HG03280 (cell line): ENCODE results near the gene PIGS.
"Not testable (repeated sequence)": the region's sequence is repeated elsewhere in the genome, so short reads cannot be mapped to it uniquely, and the experiment has no call there.

ENCODE experiments used
- ATAC-seq: cut with Tn5 transposase; IDR thresholded peaks from one replicate; pipeline ENCODE4 v1.9.1; 2021; ENCODE audit warnings: mild to moderate bottlenecking, moderate library complexity; ENCODE audit not compliant: unreplicated experiment

PIGS gene

DNA sequence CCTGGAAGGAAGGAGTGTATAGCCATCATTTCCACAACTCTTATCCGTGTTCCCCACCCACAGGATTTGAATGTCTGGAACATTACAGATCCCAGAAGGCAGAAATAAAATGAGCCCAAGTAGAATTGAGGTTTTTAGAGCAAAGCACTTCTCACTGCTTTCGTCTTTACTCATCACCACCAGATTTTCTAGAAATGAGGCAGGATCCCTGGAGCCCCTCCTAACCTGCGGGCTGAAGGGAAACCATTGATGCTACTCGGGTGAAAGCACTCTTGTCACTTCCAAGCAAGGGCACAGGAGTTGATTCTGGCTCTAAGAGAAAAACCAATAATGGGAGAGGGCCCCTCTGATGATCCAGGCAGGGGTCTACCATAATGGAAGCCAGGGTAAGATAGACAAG, 8.2 kb upstream of the PIGS start:
- no peak for ATAC-seq

DNA sequence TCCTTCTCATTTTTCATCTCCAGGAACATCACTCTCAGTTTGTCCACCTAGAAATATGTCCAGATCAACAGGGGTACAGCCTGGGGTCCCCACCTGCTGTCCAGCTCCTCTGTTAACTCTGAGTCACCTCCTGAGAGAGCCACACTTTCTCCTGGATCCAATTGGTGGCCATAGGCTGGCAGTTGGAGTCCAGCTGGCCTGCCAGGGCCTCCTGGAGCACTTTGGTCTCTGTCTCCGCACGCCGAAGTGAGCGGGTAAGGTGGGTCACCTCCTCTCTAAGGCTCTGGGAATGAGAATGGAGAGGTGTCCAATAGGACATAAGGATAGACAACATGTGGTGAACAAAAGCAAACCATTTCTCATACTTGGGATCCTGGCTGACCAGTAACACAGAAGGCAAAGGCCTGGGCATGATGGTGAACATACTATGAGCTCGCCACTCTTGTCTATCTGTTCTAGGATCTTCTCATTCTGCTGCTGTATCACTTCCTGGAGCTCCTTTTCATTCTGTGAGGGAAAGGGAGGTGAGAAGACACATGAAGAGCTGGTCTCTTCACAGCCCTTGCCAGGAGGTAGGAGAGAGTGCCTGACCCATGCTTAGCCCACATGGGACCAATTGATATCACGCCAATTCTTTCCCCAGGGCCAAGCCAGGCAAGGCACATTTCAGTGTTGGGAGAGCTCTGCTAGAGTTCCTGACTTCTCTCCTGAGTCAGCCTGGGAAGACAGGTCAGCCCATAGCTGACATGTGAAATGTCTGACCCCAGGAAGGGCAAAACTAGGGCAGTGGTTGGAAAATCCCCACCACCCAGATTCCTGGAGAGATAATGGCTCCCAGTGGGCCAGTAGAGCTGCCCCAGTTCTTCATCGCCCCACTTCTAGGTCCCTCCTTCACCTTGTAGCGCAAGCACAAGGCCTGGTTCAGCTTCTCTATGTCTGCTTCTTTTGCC, 7.2 kb upstream of the PIGS start:
- no peak for ATAC-seq

- ATAC-seq, result no peak
These were observed 6.1 kb upstream of the PIGS start for GRCh38 chr17:28577466-28577824.

- peak; percentile 86 for ATAC-seq
These were observed 5.6 kb upstream of the PIGS start, which contains the start of gene ALDOC for GRCh38 chr17:28576758-28577465. TSS of gene ALDOC (minus strand) at chr17:28576895. CDS start at chr17:28575532, 1,363 bp downstream.

GRCh38 chr17:28576016-28576415, 4.7 kb upstream of the PIGS start:
- ATAC-seq, result not testable (repeated sequence)

DNA sequence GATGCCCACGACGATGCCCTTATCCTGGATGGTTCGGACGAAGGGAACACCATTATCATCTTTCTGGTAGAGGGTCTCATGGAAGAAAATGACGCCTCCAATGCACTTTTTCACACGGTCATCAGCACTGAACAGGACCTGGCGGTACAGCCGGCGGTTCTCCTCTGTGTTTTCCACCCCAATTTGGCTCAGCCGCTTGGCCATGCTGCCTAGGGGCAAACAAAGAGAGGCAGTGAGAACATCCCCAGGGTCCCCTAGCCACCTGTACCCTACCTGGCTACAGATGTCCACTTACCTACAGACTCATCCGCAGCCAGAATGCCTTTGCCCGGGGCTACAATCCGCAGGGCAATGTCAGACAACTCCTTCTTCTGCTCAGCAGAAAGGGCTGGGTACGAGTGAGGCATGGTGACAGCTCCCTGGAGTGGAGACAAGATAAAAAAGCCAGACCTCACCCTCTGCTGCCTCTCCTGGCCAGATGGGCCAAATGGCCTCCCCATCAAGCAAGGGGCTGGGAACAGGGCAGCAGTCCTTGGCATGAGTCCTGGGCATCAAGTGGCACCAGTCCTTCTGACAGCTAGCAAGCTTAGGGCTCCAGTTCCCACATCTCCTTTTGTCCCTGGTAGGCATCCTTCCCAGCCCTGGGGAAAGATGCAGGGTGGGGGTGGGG, 3.9 kb upstream of the PIGS start:
- ATAC-seq, result no peak

GRCh38 chr17:28574526-28574925, 3.2 kb upstream of the PIGS start:
- no peak for ATAC-seq

GRCh38 chr17:28573966-28574480, 2.7 kb upstream of the PIGS start:
- ATAC-seq, result no peak

- ATAC-seq, result no peak
These were observed 2.2 kb upstream of the PIGS start for GRCh38 chr17:28573521-28573920.

- no peak for ATAC-seq
These were observed 1.7 kb upstream of the PIGS start for GRCh38 chr17:28573040-28573380.

GRCh38 chr17:28572259-28573039, 1.1 kb upstream of the PIGS start:
- no peak for ATAC-seq

DNA sequence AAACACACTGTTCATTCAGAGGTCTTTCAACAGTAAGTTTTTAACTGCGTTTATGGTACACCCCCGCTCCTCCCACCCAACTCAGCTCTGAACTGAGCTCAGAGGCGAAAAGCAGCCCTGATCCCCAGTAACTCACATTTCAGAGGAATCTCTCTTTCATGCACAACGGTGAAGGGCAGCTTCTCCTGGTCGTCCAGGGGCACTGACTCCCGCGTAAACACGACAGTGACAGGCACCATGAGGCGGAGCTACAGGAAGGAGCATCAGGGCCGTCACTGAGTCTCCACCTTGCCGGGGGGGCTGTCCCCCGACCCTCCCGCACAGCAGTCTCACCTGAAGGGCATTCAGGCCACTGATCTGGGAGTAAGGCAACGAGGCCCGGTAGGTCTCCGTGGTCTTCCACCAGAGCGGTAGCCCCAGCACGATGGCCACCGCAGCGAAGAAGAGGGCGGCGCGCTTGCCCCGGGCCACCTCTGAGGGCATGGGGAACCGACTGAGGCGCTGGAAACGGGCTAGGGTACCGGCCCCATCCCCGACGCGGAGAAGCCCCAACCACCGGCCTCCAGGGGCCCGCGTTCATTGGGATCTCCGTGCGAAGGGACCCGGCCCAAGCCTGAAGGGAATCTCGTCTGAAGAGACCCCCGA, 486 bp downstream of the PIGS start:
- peak; percentile 33 for ATAC-seq

- no peak for ATAC-seq
These were observed 1.9 kb downstream of the PIGS start for GRCh38 chr17:28569446-28569845.

GRCh38 chr17:28567604-28568003, 3.7 kb downstream of the PIGS start:
- ATAC-seq, result no peak

DNA sequence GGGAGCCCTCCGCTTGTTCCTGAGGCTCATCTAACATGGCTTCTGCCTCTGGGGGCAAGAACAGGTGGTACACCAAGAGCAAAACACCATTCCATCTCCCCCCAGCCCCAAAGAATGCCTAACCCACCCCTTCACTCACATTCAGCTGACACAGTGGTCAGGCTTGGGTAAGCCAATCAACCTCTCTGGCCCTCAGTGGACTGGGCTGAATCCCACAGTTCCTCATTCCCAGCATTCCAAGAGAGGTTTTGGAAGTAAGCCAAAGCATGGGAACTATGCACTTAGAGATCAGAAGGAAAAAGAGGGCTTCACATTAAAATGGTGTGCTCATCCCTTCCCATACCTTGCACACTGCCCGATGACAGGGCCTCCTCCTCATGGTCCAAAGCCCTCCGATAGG, 7.8 kb downstream of the PIGS start:
- no peak for ATAC-seq

DNA sequence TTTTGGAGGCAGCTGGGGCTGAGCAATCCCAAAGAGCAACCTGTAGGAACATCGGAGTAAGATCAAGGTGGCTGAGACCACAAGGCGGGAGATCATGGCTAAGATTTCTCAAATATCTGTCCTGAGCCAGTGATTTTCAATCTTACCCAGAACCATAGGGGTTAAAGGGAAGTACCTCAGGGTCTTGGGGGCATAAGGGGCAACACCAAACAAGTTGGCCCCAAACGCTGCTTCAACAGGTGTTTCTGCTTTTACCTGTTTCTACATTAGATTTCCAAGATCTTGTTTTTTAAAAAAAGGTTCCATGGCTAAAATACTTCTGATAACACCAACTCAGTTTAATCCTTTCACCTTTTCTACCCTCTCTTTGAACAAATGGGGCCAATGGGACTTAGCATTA, 16.3 kb downstream of the PIGS start:
- ATAC-seq, result no peak

DNA sequence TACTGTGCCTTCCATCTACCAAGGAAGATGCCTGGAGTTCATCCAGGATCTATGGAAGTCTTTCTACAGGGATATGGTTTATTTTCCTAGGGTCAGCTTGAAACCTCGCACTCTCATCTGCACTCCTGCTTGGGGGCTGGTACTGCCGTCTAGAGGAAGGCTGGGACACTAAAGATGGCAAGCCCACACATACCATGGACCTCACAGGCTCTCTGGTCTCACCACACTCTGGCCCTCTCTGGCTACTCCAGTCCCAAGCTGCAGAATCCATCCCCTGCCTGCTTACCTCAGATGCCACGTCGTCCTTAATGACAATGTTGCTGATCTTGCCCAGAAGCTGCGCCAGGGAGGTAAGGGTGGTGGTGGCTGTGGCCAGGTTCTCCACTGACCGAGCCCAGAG, 16.8 kb downstream of the PIGS start:
- no peak for ATAC-seq

- ATAC-seq, result no peak
These were observed 18.3 kb downstream of the PIGS start for GRCh38 chr17:28553000-28553505.

DNA sequence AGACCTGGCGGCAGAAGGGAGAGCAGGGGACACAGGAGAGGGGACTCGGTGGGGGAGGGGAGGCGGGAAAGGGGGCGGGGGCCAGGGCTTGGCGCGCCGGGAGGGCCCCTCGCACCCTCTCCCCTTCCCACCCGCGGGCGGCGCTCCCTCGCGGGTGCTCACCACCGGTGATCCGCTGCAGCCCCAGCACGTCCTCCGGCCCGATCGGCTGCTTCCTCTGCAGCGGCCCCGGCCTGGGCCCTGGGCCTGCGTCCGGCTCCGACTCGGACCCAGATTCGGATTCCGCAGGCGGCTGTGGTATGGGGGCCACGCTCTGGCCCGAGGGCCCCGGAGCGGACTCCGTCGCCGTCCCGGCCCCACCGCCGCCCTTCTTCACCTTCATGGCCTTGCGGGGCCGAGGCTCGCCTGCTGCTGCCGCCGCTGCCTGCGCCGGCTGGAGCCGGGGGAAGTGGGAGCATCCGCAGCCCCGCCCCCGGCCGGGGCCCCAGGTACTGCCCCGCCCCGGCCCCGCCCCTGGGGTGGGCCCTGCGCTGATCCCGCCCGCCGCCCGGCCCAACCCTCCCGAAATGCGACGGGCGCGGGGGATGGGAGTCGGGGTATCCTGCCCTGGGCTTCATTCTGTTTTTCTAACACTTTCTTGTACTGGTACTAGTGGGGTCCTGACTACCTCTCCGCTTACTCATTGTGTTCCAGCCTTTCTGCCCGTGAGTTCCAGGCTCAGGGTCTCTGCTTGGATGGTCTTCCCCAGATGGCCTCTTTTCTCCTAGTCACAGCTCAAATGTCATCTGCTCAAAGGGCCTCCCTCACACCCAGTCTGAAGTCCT, 18.9 kb downstream of the PIGS start, which contains the start of gene UNC119:
UNC119 (minus strand) TSS at position 449 of the 824 bp plus-strand sequence; CDS start at position 382, 67 bp downstream.
- ATAC-seq, result peak; percentile 69
